GM21526 (cell line): ENCODE results near the gene NPFF.
A peak's percentile ranks its signal among the peaks of the same experiment; 100 is the strongest.
"Not testable (repeated sequence)": the region's sequence is repeated elsewhere in the genome, so short reads cannot be mapped to it uniquely, and the experiment has no call there.

Experiments
- ATAC-seq: cut with Tn5 transposase; IDR thresholded peaks from one replicate; pipeline ENCODE4 v1.9.1; 2021; ENCODE audit warnings: moderate library complexity; ENCODE audit not compliant: unreplicated experiment, low FRiP score

Gene NPFF

DNA sequence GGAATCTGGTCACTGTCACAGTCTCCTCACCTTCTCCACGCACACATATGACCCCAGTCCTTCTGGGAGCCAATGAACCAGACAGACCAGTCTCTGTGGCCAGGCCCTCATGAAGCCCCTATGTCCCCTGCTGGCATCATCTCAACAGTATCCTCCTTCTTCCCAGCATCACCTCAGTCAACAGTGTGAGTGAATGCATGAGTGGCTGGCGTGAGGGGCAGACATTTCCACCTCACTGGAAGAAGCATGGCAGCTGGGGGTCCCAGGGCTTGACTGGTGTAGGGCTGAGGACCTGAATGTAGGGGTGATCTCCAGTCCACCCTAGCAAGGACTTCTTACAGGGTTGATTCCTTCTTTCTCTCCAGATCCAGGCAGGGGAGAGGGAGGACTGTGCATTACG, 9.8 kb downstream of the NPFF start:
- no peak for ATAC-seq

DNA sequence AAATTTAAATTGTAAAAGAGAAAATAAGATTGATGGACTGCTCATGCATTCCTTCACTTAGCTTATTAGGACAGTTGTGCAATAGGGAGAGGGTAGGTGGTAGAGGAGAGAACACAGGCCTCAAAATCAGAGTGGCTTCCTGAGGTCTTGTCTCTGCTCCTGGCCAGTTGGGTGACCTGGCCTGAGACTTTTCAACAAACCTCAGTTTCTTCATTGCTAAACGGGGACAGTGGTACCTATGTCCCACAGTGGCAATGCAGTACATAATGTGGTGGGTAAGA, 10.6 kb downstream of the NPFF start:
- ATAC-seq = no peak

DNA sequence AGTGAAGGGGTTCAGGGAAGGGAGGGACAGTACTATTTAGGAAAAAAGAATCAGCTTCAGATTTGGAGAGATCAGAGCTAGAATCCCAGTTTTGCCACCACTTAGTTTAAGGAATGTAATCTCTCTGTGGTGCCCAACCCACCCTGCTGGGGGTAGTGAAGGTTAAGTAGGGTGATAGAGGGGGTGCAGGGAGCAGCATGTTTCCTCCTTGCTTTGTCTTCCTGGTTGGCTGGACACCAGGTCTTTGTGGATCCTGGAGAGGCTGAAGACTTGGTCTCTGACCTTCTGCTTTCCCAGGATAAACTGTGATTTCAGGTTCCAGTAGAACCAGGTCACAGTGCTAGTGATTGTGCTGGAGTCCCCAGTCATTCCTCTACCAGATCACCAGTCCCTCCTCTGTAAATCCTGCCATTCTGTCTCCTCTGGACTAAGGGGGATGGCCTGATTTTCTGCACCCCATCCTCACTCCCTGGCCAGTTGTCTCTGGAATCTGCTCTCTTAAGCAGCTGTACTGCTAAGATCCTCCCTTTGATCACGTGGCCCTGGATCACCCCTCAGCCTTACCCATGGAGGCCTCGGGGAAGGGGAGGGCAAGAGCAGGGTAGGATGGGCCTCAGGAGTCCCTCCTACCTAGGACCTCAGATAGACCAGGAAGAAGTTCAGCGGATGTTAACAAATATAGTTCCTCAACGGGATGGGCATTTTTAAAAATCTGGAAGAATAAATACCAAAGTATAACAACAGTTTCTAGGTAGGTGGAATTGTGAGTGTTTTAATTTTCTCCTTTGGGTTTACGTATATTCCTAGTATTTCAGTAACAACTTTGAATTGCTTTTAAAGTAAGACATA, 11.2 kb downstream of the NPFF start:
- ATAC-seq = no peak

DNA sequence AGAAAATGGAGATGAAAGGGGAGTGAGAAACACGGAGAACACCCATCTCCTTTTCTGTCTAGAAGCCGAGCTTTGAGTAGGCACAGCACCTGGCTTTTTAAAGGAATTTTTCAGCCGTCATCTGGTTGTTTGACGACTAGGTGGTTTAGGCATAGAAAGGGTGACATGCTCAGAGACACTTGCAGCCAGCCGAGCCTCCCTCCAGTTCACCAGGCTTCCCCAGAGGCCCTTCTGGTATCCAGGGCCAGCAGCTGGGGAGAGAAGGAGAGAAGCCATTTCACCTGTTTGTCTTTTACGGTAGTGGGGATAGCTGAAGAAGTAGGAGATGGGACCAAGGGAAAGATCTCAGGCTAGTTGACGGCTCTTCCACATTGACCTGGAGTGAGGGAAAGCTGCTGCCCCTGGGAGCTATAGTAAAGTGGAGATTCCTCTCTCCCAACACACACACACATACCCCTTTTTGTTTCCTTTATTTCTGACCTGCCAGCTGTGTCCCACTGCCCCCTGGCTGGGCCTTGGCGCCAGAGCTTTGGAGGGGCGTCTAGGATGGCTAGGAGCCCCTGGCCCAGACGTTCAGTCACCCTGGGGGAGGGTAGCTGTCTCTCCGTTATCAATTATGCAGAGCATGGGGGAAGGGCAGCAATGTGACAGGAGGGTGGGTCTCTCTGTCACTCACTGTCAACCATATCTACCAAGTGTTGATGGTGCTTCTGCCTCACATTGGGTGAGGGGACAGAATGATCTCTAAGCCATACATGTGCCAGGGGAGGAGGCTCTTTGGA, 13.5 kb downstream of the NPFF start:
- ATAC-seq = no peak

DNA sequence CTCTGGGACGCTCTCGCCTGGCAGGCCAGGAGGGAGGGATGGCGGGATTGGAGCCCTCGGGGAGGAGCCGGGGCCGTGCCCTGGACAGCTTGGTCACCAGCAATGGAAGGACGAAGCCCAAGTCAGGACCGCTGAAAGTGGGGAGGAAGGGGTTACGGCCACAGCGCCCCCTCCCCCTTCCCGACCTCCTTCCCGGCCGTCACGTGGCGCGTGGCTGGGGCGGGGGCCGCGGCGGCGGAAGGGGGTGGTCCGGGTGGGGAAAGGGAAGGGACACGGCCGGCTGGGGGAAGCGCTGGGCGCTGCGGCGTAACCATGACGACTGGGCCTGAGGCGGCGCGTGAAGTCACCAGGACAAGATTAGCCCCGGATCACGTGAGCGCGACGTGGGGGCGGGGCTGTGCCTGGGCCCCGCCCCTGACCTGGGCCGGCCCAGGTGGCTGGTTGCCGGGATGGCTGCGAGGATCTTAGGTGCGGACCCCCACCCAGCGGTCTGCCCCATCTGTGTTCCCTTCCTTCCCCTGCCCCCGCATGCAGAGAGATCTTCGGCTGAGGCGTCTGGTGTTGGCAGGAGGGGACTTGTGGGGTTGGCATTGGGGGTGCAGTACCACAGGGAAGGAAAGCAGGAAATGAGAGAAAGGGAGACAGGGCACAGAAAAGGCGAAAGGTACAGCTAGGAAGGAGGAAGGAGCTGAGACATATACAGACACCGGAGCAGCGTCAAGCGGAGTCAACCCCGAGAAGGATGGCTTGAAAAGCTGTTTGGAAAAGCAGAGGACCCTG, 14.3 kb downstream of the NPFF start:
- ATAC-seq = peak; percentile 75

DNA sequence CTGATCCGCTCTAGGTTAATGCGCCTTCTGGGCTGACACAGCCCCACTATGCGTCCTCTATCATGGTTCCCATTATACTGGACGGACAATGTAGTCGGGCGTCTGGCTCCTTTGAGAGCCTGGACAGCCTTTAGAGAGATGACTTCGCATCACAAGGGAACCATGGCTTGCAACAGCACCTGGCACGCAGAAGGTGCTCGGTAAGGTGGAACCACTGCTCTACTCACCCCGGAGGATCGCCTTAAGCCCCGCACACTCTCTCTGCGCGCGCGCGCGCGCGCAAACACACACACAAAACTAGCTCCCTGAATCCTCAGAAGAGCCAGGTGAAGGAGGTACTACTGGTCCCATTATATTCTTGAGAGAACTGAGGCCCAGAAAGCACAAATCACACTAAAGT, 15.1 kb downstream of the NPFF start:
- ATAC-seq = no peak

DNA sequence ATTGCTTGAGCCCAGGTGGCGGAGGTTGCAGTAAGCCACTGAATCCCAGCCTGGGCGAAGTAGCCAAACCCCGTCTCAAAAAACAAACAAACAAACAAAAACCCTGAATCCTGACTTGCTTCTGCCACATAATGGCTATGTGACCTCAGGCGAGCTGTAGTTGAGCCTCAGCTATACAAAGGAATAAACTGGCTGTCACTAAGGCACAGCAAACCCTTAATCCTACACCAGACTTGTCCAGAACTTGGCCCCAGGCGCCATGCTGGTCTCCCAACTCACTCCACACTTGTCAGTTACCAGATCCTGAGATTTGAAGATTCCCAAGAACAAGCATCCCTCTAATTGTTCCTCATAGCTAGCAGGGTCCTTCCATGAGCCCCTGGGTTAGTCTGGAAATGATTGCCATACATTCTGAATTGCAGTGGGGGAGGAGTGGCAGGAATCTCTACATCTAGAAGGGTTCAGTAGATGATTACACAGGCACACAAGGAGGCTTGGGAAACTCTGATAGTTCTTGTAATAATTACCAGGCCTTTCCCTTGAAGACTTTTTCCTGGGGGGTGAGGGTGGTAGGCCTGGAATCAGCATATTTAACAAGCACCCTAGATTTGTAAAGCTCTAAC, 17.9 kb downstream of the NPFF start:
- ATAC-seq = no peak

DNA sequence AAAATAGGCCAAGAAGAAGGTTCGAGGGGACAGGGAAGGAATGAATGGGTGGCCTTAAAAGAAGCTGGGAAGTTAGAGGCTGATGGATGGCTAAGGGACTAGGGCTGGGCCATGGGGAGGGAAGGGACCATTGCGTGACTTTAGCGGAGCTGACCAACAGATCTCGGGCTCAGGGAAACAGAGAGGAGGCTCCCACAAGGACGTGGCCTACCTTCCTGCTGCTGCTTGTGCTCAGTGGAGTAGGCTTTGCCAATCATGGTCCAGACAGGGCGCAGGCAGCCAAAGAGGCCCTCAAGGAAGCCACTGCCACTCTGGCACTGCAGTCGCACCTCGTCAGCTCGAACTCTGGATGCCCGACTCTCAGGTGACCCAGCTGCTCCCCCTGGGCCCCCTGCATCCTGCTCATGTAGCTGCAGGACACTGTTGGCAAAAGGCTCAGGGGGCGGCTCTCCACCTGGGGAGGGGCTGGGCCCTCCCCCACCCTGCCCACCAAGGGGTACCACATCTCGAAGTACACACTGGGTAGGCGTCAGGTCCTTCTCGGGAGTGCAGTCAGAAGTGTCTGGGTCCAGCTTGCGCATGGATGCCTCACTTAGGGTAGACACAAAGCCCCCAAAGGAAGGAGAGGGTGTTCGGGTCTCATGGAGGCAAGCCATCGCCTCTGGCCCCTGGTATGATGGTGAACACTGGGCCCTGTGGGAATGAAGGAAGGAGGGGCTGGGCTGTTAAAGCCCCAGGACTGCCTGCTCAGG, 20.4 kb downstream of the NPFF start:
- ATAC-seq = no peak

GRCh38 chr12:53485955-53486735, 21.1 kb downstream of the NPFF start:
- no peak for ATAC-seq

GRCh38 chr12:53484686-53485575, 22.4 kb downstream of the NPFF start:
- ATAC-seq = no peak

- no peak for ATAC-seq
Observed at GRCh38 chr12:53483979-53484377, 23.3 kb downstream of the NPFF start.

DNA sequence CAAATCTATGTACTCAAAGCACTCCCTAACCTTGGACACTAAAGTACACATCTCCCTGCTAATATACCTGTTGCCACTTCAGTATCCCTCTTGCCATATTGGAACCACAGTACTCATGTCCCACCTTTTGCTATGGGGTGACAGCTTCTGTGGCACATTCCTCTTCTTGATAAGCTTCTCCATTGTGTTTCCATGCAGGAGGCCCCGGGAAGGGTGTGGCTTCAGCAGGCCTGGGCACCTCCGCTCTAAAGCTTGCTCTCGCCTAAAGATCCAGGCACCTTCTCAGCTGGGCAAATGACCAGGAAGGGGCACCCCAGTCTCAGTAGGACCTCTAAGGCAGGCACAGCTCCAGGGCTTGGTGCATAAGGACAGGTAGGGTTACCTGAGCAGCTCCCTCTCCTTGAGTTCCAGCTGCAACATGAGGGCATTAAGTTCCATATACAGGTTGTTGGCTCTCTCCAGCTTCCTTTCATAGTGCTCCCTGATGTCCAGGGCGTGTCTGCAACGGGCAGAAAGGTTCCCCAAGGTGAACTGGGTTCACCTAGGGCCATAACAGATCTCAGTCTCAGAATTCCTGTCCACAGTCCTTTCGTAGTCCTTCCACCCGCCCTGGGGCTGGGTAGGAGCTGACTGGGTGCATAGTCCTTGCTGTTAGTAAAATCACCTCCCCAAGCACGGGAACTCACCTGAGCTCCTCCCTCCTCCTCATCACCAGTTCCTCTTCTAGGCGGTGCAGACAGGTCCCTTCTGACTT, 23.9 kb downstream of the NPFF start:
- ATAC-seq = no peak

GRCh38 chr12:53482626-53483168, 24.6 kb downstream of the NPFF start:
- no peak for ATAC-seq

- ATAC-seq = no peak
Observed at GRCh38 chr12:53481939-53482586, 25.2 kb downstream of the NPFF start.

DNA sequence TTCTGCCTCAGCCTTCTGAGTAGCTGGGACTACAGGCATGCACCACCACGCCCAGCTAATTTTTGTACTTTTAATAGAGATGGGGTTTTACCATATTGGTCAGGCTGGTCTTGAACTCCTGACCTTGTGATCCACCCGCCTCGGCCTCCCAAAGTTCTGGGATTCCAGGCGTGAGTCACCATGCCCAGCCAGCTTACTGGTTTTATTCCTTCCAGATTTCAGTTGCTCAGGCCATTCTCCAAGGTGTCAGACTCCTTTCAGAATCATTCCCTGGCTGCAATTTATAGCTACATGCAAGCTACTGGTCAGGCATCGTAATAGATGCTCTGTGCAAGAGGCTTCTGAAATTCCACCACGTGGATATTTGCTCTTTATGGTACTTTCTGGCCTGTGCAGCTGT, 25.8 kb downstream of the NPFF start:
- ATAC-seq = not testable (repeated sequence)

DNA sequence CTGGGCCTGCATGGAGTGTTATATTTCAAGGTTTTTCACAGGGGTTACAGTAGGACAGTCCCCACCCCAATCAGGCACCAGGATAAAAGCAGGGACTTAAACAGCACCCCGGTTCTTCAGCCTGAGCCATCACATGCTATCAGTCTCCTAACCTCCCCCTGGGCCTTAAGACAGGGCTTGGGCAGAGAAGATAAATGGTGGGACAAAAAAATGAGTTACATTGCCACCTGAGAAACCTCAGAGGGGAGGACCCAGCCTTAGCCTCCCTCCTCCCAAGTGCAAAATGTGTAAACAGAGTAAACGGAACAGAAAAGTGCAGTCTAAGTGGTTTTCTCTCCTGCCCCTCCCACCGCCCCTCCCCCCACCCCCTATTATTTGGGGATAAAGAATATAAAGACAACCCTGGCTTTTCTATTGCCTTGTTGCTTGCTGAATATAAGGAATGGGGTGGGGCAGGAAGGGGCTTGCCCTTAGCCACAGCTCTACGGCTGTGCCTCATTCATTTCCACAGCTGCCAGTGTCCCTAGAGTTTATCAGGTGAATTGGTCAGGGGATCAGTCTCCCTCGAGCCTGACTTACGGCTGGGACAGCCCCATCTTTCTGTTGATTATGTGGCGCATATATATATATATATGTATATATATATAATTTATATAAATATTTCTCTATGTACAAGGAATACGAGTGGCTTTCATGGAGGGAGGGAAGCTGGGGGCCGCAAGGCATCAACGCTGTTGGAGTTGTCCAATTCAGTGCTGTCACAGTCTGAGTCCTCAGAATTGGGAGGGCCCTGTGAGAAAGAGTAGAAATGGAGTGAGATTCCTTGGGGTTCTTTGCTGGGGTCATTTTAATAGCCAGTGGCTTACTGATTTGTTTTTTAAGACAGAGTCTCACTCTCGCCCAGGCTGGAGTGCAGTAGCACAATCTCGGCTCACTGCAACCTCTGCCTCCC, 26.5 kb downstream of the NPFF start:
- ATAC-seq = no peak
